HG02642 (cell line): ENCODE data around the gene SMR3B.

Experiments
- ATAC-seq: cut with Tn5 transposase; IDR thresholded peaks from one replicate; pipeline ENCODE4 v1.9.1; 2021; ENCODE audit warnings: mild to moderate bottlenecking; ENCODE audit not compliant: unreplicated experiment, poor library complexity

The SMR3B gene

DNA sequence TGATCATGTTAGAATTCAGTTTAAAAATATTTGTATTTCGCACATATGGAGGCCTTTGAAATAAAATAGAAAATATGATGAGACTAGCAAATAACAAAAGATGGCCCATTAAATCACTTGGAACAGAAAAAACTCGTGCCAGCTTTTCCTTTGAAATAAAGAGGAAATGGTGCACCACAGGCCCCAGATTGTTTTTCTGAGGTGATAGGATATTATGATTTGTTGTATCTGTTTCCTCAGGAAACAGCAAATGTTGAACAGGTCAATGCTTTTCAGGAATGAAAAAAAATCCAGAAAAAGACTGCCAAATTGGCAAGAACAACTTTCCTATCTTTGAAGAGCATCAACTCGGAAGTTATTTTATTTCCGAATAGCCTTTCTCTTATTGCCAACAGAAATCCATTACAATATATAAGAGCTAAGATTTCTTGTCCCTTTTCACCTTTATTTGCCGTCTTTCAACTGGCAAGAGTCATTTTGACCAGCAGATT lies at the start of gene SMR3B:
Gene SMR3B (plus strand): TSS at position 441 of the 491 bp plus-strand sequence. CDS start 1,380 bp downstream, outside the sequence.
- ATAC-seq: no peak

DNA sequence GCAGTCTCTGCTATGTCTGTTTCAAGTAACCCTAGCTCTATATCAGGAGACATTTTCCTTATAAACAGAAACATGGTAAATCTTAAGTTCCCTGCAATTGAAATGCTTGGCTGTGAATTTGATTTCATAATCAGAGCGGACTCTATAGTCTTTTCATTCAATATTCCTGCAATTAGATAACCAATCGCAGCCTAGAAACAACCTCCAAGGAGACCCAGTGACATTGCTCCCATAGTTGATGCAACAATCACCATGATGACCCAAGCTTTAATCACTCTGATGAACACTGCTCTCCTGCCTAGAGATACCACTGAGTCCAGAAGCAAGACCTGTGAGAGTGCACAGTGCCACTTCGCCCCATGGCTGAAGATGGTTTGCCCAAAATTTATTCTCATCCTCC lies 48.2 kb upstream of the SMR3B start, which contains the start of gene CABS1:
Gene CABS1 (plus strand): TSS at position 301 of the 400 bp plus-strand sequence. CDS start 59 bp downstream, at position 360.
- ATAC-seq: no peak

DNA sequence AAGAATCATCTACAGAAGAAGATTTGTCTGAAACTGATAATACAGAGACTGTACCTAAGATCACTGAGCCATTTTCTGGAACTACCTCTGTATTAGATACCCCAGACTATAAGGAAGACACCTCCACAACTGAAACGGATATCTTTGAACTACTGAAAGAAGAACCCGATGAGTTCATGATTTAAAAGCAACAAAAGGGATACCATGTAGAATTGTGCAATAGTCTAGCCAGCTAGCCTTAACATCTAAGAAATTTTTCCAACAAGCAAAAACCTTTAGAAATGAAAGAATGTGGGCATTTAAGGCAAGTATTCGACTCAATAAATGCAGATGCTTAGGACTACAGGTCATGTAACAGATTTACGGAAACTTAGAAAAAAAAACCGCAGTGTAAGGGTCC lies 46.9 kb upstream of the SMR3B start:
- ATAC-seq: no peak

DNA sequence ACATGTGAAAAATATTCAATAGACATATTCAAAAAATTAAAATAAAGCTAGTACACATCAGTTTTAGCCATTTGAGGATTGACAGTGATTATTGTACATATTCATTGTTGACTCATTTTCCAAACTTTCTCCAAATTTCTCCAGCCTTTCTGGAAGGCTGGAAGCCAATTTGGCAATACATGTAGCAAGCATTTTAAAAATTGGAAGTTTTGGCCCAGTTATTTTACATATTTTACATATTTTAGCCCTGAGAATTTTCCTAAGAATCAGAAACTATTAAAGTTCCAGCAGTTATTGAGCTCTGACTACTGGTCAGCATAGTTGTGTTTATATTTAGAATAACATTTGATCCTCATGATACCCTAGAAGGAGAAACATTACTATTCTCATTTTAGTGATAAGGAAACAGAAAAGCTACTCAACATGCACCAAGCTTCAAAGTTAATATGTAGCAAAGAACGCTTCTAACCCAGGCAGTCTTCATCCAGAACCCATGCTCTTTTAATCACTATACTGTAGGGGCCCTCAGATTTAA lies 45.0 kb upstream of the SMR3B start:
- ATAC-seq: no peak

DNA sequence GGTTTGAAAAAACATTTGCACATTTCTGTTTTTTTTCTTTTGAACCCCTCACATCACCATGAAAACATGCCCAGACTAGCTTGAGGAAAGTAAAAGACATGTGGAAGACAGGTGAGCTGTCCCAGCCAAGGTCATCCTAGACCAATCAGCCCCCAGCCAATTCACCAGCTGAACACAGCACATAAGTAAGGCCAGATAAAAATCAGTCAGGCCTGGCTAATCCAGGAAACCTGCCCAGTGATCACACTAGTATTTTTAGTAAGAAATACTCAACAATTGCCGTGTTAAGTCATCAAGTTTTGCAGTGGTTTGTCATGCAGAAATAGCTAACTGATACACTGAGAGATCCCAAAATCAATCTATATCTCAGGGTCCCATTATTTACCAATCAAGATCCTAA lies 26.7 kb upstream of the SMR3B start:
- no peak for ATAC-seq

DNA sequence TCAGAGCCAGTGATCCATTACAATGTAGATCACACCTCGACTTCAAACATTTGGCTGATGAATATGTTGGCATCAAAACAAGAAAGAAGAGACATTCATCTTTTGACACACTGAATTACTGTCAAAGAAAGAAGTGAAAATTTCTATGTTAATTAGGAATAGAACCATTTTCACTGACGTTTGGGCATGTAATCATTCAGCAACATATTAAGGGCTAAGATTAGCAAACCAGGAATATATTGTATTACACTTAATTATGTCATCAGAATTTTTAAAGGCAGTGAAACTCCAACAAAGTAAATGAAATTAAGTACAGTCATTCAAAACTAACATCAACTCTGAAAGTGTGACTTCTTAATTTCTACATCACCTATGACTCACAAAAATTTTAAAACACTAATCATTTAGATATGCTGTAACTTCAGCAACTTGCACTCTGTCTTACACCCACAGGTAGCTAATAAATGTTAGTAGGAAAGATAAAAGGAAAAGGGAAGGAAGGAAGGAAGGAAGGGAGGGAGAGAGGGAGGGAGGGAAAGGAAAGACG lies 23.7 kb upstream of the SMR3B start:
- ATAC-seq: no peak

DNA sequence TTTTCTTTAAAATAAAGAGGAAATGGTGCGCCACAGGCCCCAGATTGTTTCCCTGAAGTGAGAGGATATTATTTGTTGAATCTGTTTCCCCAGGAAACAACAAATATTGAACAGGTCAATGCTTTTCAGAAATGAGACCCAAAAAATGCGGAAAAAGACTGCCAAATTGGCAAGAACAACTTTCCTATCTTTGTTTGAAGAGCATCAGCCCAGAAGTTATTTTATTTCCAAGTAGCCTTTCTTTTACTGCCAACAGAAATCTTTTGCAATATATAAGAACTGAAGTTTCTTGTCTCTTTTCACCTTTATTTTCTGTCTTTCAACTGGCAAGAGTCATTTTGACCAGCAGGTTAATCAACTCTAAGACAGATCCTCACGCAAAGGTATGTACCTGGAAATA lies 22.5 kb upstream of the SMR3B start, which contains the start of gene SMR3A:
Gene SMR3A (plus strand): TSS at position 301 of the 400 bp plus-strand sequence. CDS start 1,356 bp downstream, outside the sequence.
- ATAC-seq: no peak

DNA sequence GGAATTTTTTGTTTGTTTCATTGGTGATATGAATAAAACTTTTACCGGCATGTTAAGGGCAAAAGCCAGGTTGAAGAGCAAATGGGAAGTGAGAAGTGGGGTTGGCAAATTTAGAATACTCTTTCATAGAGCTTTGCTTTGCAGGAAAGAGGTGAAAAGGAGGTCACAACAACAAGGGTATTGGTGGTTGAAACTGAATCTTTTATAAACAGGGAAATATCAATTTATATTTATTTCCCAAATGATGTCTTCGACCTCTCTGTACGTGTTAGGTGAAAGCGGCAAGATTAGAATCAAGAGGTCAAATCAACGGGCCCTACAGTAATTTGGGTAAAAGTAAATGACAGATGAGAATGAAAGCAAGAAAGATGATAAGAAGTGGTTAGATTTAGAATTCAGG lies 18.9 kb upstream of the SMR3B start:
- no peak for ATAC-seq

DNA sequence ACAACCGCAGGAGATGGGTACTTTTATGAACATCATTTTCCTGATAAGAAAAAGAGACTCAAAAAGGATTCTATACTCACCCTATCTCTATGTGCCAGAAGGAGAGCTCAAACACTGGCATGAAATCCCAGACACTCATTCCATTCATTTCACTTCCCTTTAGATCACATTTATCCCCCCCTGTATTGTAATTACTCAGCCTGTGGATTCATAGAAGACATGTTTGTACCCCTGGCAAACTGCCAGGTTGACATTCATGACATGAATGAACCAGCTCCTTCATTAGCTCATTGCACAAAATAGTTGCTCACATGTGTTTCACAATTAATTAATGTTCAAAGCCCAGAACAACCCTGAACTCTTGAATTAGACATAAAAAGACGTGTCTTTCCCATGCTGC lies 17.5 kb upstream of the SMR3B start:
- no peak for ATAC-seq

DNA sequence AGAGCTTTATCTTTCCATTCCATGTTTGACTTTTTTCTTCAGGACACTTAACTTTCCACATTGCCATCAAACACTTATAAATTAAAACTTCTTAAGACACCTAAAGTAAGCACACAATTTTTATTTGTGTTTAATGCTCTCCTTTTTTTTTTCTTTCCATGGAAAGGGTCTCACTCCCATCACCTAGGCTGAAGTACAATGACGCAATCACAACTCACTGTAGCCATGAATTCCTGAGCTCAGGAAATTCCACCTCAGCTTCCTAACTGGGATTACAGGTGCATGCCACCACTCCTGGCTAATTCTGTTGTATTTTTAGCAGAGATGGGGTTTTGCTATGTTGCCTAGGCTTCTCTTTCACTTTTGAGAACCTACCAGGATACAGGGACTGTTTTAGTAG lies 15.1 kb upstream of the SMR3B start:
- no peak for ATAC-seq

DNA sequence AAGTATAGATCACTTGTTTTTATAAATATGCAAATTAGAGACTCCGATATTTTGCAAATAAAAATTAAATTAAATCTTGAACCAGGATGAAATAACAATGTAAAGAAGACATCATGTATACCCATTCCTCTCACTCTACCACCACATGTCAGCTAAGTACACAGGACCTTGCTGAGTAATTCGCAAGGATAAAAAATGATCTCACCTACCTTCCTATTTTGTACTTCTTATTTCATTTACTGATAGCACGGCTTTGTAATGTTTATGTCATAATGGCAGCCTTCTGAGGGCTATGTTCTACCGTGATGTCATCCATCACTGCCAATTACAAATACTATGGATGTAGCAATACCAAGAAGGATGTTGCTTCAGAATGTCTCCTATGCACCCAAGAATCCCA lies 10.9 kb upstream of the SMR3B start:
- ATAC-seq: no peak

DNA sequence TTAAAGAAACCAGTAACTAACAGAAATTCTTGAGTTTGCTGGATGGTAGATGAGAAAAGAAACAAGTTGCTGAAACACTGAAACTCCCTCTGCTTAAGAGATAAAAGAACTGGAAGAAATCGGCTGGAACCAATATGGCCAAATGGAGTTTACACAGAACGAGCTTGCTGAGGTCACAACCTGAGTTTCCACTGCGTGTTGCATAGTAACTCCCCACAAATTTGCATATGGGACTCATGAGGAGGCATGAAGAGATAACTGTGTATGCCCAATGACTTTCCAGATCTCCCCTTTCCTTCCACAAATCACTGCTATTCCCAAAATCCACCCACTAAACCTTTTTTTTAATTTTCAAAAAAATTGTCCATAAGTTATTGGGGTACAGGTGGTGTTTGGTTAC lies 10.2 kb upstream of the SMR3B start:
- no peak for ATAC-seq

DNA sequence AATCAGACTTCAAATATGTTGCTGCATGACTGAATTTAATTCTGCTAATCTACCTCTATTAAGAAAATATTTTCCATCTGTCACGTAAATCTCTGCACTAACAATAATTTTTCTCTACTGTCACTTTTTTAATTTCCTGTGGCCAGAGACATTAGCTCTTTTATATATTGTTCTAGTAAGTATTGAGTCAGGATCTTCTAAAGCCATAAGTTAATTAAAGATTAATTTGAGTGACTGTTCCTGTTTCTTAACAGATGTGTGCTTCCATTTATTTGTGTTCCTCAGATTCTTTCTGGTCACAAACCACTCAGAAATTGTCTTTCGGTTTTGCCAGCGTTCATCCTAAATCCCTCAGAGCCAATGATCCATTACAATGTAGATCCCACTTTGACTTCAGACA lies 2.4 kb upstream of the SMR3B start:
- no peak for ATAC-seq

DNA sequence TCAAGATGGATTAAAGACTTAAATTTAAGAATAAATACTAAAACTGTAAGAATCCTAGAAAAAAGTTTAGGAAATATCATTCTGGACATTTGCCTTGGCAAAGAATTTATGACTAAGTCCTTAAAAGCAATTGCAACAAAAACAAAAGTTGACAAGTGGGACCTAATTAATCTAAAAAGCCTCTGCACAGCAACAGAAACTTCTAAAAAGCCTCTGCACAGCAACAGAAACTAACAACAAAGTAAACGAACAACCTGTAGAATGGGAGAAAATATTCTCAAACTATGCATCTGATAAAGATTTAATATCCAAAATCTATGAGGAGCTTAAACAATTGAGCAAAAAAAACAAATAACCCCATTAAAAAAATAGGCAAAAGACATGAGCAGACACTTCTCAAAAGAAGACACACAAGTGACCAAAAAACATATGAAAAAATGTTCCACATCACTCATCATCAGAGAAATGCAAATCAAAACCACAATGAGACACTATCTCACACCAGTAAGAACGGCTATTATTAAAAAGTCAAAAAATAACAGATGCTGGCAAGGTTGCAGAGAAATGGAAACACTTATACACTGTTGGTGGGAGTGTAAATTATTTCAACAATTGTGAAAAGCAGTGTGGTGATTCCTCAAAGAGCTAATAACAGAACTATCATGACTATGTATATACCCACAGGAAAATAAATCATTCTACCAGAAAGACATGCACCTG lies 9.3 kb downstream of the SMR3B start:
- ATAC-seq: peak; percentile 64

DNA sequence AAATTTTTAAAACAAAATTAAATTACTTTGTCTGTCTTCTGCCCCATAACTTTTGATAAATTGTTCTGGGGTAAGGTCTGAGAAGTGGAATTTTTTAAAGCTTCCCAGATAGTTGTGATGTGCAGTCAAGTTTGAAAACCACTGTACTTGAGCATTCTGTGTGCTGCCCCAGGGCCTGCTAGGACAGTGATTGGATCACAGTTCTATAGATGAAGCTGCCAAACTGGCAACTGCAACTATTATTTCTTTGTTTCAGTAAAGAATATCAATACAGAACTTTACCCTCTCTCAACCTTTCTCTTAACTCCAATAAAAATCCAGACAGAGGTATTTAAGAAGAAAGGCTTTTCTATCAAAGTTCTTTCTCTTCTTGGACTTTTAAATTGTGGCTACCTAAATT lies 14.6 kb downstream of the SMR3B start, which contains the start of gene OPRPN:
Gene OPRPN (plus strand): TSS at position 361 of the 400 bp plus-strand sequence. CDS start 1,346 bp downstream, outside the sequence.
- no peak for ATAC-seq

DNA sequence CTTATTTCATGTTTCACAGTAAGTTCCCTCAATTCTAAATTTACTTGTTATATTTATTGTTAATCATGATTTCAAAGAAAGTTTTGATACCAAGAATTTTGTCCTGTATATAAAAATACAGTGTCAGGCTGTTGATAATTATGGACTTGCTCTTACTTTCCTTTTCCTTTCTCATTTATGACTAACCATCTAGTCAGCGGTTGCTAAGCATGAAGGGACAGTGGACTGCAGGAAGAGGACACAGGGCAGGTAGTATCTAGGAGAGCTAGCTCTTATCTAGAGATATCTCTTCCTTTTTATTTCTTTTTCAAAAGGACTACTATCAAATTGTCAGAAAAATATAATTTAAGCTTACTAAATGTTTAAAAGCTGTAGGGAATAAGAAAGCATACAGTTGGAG lies 16.4 kb downstream of the SMR3B start:
- peak; percentile 48 for ATAC-seq

DNA sequence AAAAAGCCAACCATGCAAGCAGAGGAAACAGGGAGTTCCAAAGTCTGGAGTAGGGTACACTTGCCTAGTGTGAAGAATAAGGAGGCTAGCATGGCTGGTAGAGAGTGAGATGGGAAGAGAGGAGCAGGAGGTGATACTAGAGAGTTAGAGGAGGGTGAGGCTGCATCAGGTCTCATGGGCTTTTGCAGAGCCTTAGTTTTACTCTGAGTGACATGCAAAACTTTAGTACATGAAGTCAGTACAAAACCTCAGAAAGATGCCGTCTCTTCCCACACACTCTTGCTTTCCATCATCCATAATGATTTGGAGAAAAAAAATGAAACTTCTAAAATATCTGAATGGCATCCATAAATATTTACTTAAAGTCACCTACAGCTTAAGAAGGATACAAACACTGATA lies 19.8 kb downstream of the SMR3B start:
- ATAC-seq: peak; percentile 46

DNA sequence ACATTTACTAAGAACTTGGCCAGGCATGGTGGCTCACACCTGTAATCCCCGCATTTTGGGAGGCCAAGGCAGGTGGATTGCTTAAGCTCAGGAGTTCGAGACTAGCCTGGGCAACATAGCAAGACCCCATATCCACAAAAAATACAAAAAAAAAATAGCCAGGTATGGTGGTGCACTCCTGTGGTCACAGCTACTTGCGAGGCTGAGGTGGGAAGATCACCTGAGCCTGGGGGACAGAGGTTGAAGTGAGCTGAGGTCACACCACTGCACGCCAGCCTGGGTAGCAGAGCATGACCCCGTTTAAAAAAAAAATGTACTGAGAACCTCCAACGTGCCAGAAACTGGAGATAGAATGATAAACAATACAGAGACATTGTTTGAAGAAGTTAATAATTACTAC lies 22.8 kb downstream of the SMR3B start:
- no peak for ATAC-seq

DNA sequence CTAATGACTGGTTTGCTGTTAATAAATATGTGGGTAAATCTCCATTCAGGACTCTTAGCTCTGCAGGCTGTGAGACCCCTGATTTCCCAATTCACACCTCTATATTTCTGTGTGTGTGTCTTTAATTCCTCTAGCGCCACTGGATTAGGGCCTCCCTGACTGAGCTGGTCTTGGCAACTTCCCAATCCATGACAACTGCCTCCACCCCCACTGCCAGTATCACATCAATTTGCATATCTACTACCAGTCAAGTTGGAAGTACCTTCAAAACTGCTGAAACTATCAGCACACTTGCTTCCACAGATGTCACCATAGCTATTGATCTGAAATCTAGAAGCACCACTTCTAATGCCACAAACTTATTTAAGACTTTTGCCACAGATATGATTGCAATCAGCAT lies 42.4 kb downstream of the SMR3B start:
- no peak for ATAC-seq

DNA sequence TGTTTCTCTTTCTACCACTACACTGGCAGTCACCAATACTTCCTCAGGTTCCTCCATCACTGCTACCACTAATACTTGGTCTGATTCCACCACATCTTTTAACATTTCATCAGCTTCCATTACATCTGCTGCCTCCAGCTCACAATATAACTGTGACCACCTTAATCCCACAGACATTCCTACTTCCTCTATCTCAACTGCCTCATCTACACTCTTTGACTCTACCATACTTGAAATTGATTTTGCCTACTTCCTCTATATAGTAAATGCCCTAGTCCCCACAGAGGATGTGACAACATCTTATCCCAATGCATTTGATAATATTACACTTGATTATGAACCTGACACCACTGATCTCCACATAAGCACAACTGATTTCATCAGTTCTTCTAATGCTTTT lies 43.9 kb downstream of the SMR3B start:
- ATAC-seq: no peak

DNA sequence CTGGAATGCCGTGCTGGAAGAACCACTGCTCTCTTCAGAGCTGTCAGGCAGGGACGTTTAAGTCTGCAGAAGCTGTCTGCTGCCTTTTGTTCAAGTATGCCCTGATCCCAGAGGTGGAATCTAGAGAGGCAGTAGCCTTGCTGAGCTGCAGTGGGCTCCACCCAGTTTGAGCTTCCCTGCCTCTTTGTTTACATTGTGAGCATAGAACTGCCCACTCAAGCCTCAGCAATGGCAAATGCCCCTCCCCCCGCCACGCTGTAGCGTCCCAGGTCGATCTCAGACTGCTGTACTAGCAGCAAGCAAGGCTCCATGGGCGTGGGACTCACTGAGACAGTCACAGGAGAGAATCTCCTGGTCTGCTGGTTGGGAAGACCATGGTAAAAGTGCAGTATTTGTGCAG lies 54.3 kb downstream of the SMR3B start:
- ATAC-seq: no peak
